HG02642 (cell line): ENCODE data around the gene CRACR2A.

Experiments used
- ATAC-seq: cut with Tn5 transposase; IDR thresholded peaks from one replicate; pipeline ENCODE4 v1.9.1; 2021; ENCODE audit warnings: mild to moderate bottlenecking; ENCODE audit not compliant: unreplicated experiment, poor library complexity

The CRACR2A gene

GRCh38 chr12:3727354-3727753 is 25.6 kb downstream of the CRACR2A start:
- ATAC-seq, result no peak

GRCh38 chr12:3726456-3726855 is 26.5 kb downstream of the CRACR2A start:
- ATAC-seq, result no peak

DNA sequence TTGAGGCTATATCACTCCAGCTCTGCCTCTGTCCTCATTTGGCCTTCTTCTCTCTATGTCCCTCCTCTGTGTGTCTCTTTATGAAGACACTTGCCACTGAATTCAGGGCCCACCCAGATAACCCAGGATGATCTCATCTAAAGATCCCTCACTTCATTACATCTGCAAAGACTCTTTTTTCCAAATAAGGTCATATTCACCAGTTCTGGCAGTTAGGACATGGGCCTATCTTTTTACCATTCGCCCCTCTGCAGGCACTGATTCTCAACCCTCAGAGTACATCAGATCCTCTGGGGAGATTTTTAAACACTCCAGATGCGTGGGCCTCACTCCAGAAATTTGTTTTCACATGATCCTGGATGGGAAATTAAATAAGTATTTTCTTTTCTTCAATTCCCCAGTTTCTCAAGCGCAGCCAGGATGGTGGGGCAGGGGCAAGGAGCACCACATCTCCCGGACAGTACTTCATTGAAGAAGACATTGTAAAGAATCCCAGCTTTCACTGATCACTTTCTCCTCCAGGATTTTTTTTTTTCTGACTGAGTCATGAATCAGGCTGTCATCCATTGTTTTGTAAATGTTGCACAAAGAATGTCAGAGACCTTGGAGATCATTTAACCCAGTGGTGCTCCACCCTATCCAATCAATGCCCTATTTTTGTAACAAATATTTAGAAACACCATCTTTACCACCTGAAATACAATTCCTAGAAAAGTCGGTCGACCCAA is 27.4 kb downstream of the CRACR2A start:
- no peak for ATAC-seq

DNA sequence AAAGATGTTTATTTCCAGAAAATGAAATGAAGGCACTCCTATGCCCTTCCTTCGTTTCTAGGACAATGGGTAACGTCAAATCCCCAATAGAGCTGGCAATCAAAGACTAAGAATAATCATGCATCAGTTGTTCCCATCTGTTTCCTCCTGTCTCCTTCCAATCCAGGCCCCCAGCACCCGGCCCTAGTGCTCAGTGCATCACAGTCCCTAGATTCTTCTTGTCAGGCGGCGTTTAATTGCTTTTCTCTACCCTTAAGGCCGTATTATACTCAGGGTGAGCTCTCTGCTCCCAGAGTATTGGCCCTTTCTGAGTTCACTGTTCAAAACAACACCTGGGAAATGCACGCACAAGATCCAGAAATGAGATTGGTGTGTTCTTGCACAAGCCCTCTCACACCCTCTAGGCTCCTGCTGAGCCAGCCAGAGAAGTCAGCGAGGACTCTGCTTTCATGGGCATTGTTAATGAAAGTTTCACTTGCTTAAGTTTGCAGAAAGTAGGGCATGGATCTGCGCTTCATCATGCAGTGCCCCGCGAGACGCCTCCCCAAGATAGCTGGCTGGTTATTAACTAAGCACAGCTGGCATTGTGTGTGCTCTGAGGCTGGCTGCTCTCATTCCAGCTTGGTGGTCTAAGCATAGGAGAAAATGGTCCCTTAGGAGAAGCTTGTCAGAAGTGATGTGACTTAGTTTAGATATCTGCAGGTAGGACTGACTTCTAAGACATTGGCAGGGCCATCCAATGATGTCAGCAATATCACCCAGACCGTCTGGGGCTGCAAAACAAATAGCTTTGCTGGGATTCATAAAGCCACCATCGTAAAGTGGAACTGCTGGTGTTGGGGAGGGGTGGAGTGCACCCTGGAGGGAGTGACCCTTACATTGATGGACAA is 28.7 kb downstream of the CRACR2A start:
- no peak for ATAC-seq

- ATAC-seq, result no peak
These were observed 30.5 kb downstream of the CRACR2A start for GRCh38 chr12:3722368-3722767.

DNA sequence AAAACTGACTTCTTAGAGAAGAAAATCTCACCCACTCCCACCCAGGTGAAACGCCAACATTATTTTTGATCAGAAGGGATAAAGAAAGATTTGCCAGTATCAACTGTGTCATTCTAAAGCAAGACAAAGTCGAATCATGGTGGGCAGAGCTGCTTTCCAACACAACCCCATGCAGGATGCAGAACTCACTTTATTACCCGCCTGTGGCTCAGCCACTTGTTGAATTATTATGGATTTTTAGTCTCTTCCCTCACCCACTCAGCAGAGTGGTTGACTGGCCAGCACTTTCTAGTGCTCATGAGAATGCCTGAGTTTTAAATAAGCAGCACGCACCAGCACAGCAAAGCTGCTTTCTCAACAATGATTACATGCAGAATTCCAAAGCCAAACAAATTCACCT is 32.1 kb downstream of the CRACR2A start:
- no peak for ATAC-seq

GRCh38 chr12:3718100-3718499 is 34.8 kb downstream of the CRACR2A start:
- no peak for ATAC-seq

DNA sequence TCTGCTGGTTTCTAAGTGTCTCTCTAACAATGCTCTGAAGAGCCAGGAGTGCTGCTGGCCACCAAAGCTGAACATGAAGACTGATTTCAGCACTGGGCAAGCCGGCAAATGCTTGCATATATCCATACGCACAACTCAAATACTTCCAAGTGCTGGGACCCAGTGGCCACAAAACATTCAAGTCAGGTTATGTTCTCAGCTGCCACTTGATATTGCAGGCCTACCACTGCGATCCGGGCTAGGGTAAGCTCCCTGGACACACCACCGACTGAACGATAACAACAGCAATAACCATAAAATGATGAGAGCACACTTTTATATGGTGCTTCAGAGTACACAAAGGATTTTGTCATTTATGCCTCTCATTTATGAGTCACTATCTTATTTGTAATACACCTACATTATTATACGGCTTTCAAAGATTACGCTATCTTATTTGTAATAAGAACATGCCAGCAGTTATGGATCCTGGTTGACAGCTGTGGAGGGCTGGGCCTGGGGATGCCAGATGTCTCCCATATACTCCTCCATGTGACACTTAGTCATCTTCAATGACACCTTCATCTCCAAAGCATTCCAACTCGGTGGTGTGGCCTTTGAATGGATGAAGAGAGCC is 35.5 kb downstream of the CRACR2A start:
- no peak for ATAC-seq

DNA sequence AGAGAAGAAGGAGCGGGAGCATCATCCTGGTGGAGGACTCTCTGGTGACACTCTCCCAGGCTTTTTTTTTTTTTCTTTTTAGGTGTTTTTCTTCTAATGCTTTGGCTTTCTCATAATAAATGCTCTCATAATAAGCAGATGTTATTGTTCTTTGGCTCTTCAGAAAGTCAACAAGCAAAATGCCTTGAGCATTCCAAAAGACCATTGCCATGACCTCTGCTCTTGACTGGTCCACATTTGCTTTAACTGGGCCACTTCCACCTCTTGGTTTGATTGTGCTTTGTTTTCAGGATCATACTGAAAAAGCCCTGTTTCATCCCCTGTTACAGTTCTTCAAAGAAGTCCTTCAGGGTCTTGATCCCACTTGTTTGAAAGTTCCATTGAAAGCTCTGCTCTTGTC is 36.9 kb downstream of the CRACR2A start:
- ATAC-seq, result no peak

DNA sequence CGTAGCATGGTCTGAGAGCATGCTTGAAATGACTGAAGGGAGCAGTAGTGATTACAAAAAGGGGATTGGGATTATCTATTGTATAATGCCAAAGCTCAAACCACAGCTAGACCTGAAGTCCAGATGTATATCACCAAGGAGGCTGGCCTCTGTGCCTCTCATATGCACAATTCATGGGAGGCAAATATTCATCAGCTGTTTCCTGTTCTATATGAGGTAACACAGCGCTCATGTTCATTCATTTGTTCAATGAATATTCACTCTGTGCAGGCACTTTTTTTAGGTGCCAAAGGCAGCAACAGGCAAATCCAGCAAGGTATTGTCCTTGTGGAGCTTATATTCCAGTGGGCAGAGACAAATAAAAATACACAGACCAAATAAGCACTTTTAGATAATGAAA is 39.0 kb downstream of the CRACR2A start:
- ATAC-seq, result no peak

- no peak for ATAC-seq
These were observed 39.4 kb downstream of the CRACR2A start for GRCh38 chr12:3713483-3713882.

DNA sequence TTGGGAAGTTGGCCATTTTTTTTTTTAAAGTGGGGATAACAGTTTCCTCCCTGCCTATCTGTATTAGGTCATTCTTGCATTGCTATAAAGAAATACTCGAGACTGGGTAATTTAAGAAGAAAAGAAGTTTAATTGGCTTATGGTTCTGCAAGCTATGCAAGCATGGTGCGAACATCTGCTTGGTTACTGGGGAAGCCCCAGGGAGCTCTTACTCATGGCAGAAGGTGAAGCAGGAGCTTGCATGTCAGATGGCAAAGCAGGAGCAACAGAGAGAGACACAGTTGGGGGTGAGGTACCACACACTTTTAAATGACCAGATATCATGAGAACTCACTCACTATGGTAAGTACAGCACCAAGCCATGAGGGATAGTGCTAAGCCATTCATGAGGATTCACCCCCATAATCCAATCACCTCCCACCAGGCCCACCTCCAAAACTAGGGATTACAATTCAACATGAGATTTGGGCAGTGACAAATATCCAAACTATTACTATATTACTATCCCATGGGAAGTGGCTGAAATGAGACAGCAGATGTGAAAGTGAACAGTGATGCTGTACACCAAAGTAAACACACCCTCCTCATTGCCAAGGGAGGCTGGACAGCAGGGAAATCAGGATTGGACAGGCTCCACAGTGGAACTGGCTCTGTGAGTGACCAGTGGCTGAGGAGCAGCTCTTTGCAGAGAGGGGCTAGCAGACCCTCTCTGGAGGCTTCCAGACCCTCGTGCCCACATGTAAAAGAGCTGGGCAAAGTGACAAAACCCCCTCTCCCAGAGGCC is 40.5 kb downstream of the CRACR2A start:
- ATAC-seq, result no peak

DNA sequence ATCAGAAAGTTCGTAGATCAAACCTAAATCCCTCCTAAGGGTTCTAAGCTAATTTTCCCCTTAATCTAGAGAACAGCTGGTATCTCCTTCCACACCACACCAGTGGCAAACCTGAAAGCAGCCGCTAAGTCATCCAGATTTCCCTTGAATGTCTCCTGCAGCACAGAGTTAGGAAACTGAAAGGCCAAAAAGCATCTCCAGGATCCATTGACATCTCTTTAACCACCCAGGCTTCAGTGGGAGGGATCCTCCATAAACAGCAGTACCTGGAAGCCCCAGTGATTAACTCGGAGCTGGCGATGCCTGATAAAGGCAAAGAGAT is 47.6 kb downstream of the CRACR2A start:
- ATAC-seq, result no peak

- ATAC-seq, result no peak
These were observed 48.2 kb downstream of the CRACR2A start for GRCh38 chr12:3704512-3705353.

DNA sequence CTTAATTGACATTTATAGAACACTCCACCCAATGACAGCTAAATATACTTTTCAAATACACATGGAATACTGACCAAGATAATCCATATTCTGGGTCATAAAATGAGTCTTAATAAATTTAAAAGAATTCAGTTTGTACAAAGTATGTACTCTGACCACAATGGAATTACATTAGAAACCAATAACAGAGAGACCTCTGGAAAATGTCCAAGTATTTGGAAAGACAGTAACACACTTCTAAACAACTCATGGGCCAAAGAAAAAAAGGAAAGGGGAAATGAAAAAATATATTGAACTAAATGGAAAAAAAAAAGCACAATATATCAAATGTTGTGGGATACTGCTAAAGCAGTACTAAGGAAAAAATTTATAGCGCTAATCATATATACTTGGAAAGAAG is 52.0 kb downstream of the CRACR2A start:
- no peak for ATAC-seq

- ATAC-seq, result no peak
These were observed 54.5 kb downstream of the CRACR2A start for GRCh38 chr12:3698218-3698974.

GRCh38 chr12:3697311-3697870 is 55.5 kb downstream of the CRACR2A start:
- no peak for ATAC-seq

DNA sequence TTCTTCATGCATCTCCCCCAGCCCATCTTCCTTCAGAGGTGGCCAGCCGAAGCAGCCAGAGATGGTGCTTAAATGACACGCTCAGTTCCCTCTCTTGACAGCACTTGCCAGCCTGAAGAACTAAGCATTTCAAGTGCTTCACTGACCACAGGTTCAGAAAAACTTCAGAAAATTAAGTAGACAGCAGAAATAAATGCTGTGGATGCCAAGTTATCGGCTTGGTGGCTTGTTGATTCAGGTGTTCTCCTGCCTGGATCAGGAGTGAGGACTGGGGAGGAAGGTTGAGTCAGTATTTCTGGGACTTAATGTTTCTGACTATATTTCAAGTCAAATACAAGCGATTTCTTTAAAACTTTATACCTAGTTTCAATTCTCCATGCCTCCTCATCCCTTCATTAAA is 58.2 kb downstream of the CRACR2A start:
- ATAC-seq, result no peak
